ENCODE results near the gene NUDT3.

- TF ChIP-seq CTCF (IDR thresholded peaks at IDR 0.05) (no peak), REST (IDR thresholded peaks at IDR 0.05; ENCODE audit: low read depth, low read length) (no peak), YY1 (IDR thresholded peaks at IDR 0.05; ENCODE audit: low read depth) (no peak), FOXJ3 (CRISPR knock-in tag; IDR thresholded peaks at IDR 0.05) (no peak), SMC3 (IDR thresholded peaks at IDR 0.05; ENCODE audit: low read depth, low read length) (no peak), USF2 (IDR thresholded peaks at IDR 0.05; ENCODE audit: borderline replicate concordance, low read depth, low read length) (no peak), GABPA (IDR thresholded peaks at IDR 0.05; ENCODE audit: low read depth) (no peak), RAD21 (IDR thresholded peaks at IDR 0.05; ENCODE audit: low read length) (no peak), POLR2AphosphoS5 (IDR thresholded peaks at IDR 0.05; ENCODE audit: low read depth, low read length) (no peak), SIN3A (IDR thresholded peaks at IDR 0.05; ENCODE audit: borderline replicate concordance, low read depth, low read length) (no peak), MAX (IDR thresholded peaks at IDR 0.05; ENCODE audit: low read depth) (no peak), JUND (IDR thresholded peaks at IDR 0.05) (no peak), TAF1 (IDR thresholded peaks at IDR 0.05; ENCODE audit: borderline replicate concordance, low read depth, low read length) (no peak), EZH2phosphoT487 (IDR thresholded peaks at IDR 0.05; ENCODE audit: borderline replicate concordance, low read depth) (no peak)
Measured at GRCh38 chr6:34288581-34288980, 103.9 kb downstream of the NUDT3 start.
